Neural cell (in vitro differentiated cells): ENCODE results near the gene ATP8B2. TPM values are rescaled to one million over a fixed set of nuclear protein-coding genes. Genes with fewer than 3 reads are reported as not detected.
"Not testable (repeated sequence)": the region's sequence is repeated elsewhere in the genome, so short reads cannot be mapped to it uniquely, and the experiment has no call there.

Experiments
- H2AFZ ChIP-seq: fragments of 200-600, 300-800 bp; sonication (generic), shearing (Covaris generic); 2 replicates; pipeline ENCODE4 v1.6.0; 2014; ENCODE audit warnings: low read depth, mild to moderate bottlenecking, antibody characterized with exemption, low read length, moderate library complexity
- H3F3A ChIP-seq: fragments of 200-600 bp; shearing (Covaris generic); 2 replicates; pipeline ENCODE4 v1.6.1; 2016; ENCODE audit warnings: mild to moderate bottlenecking, moderate library complexity, mixed read lengths, antibody characterized with exemption, low read length; ENCODE audit not compliant: insufficient read depth, poor library complexity, severe bottlenecking
- H3K27ac ChIP-seq: fragments of 200-600, 300-800 bp; sonication (generic), shearing (Covaris generic); 2 replicates; pipeline ENCODE4 v1.5.1; 2014; ENCODE audit warnings: mild to moderate bottlenecking, low read length, moderate library complexity
- H3K27me3 ChIP-seq: fragments of 300-800, 200-600 bp; sonication (generic), shearing (Covaris generic); 2 replicates; pipeline ENCODE4 v1.6.0; 2014; ENCODE audit warnings: mild to moderate bottlenecking, low read depth, low read length, moderate library complexity; ENCODE audit not compliant: insufficient read depth
- H3K36me3 ChIP-seq: fragments of 300-800, 200-600 bp; sonication (generic), shearing (Covaris generic); 2 replicates; pipeline ENCODE4 v1.5.1; 2014; ENCODE audit warnings: mild to moderate bottlenecking, antibody characterized with exemption, low read length, moderate library complexity; ENCODE audit not compliant: insufficient read depth
- H3K4me2 ChIP-seq: fragments of 300-800, 200-600 bp; sonication (generic), shearing (Covaris generic); 2 replicates; pipeline ENCODE4 v1.6.0; 2014; ENCODE audit warnings: mild to moderate bottlenecking, low read length
- H3K4me3 ChIP-seq: fragments of 300-800, 200-600 bp; sonication (generic), shearing (Covaris generic); 2 replicates; pipeline ENCODE4 v1.5.1; 2014; ENCODE audit warnings: mild to moderate bottlenecking, low read length, moderate library complexity
- H3K79me2 ChIP-seq: fragments of 200-600 bp; shearing (Covaris generic); replicated peaks from 2 replicates; pipeline ENCODE4 v1.6.0; 2014; ENCODE audit warnings: mild to moderate bottlenecking, low read length, moderate library complexity; ENCODE audit not compliant: insufficient read depth
- H3K9ac ChIP-seq: fragments of 300-800, 200-600 bp; sonication (generic), shearing (Covaris generic); 2 replicates; pipeline ENCODE4 v1.6.1; 2016; ENCODE audit warnings: mild to moderate bottlenecking, low read length, mixed read lengths
- H3K9me2 ChIP-seq: fragments of 200-600 bp; shearing (Covaris generic); 2 replicates; pipeline ENCODE4 v1.6.1; 2016; ENCODE audit warnings: mild to moderate bottlenecking, low read length, mixed read lengths; ENCODE audit not compliant: insufficient read depth
- H3K9me3 ChIP-seq: fragments of 200-600, 300-800 bp; sonication (generic), shearing (Covaris generic); 2 replicates; pipeline ENCODE4 v1.6.1; 2016; ENCODE audit warnings: mild to moderate bottlenecking, mixed run types, low read length, moderate library complexity, mixed read lengths
- H4K20me1 ChIP-seq: fragments of 200-600 bp; shearing (Covaris generic); 2 replicates; pipeline ENCODE4 v1.6.1; 2016; ENCODE audit warnings: mild to moderate bottlenecking, mixed run types; ENCODE audit not compliant: insufficient read depth
- EP300 ChIP-seq: fragments of 450-650 bp; conservative IDR thresholded peaks from 2 replicates; pipeline ENCODE4 v1.6.1; 2014; ENCODE audit warnings: antibody characterized with exemption, mild to moderate bottlenecking, moderate library complexity; ENCODE audit not compliant: poor library complexity, severe bottlenecking
- EZH2 ChIP-seq: fragments of 200-600, 300-800 bp; shearing (Covaris generic), sonication (generic); IDR thresholded peaks from 2 replicates; pipeline ENCODE4 v1.6.1; 2014; ENCODE audit warnings: antibody characterized with exemption, low read length, borderline replicate concordance, mild to moderate bottlenecking; ENCODE audit not compliant: insufficient read depth, poor library complexity, severe bottlenecking
- MXI1 ChIP-seq: fragments of 450-650 bp; conservative IDR thresholded peaks from 2 replicates; pipeline ENCODE4 v1.6.1; 2014; ENCODE audit warnings: antibody characterized with exemption, mild to moderate bottlenecking; ENCODE audit not compliant: poor library complexity, severe bottlenecking
- POLR2AphosphoS5 ChIP-seq: IDR thresholded peaks from 2 replicates; pipeline ENCODE4 v1.6.1; 2012
- RAD21 ChIP-seq: fragments of 450-650 bp; conservative IDR thresholded peaks from 2 replicates; pipeline ENCODE4 v1.6.1; 2014; ENCODE audit warnings: antibody characterized with exemption, mild to moderate bottlenecking, moderate library complexity
- SMC3 ChIP-seq: fragments of 450-650 bp; conservative IDR thresholded peaks from 2 replicates; pipeline ENCODE4 v1.6.1; 2014; ENCODE audit warnings: antibody characterized with exemption, mild to moderate bottlenecking, moderate library complexity; ENCODE audit not compliant: poor library complexity
- TAF1 ChIP-seq: IDR thresholded peaks from 2 replicates; pipeline ENCODE4 v1.6.1; 2012; ENCODE audit warnings: low read depth
- polyA plus RNA-seq: library from polyadenylated mRNA; depleted of rRNA; stranded (reverse); fragments of >200 nt; gene quantifications from 2 replicates; pipeline ENCODE4 v1.2.3, GENCODE V29; 2014
- TF ChIP-seq, protein P1 (sequence below): fragments of 450-650 bp; IDR thresholded peaks from 2 replicates; pipeline ENCODE4 v1.5.1; 2014; ENCODE audit warnings: antibody characterized with exemption, mild to moderate bottlenecking, moderate library complexity; ENCODE audit not compliant: poor library complexity, severe bottlenecking
- TF ChIP-seq, protein P2 (sequence below): IDR thresholded peaks from 2 replicates; pipeline ENCODE4 v1.6.1; 2012; ENCODE audit warnings: borderline replicate concordance

ATP8B2 gene
- polyA plus RNA-seq, 1 donor from 2014 or later: 71.3 TPM

DNA sequence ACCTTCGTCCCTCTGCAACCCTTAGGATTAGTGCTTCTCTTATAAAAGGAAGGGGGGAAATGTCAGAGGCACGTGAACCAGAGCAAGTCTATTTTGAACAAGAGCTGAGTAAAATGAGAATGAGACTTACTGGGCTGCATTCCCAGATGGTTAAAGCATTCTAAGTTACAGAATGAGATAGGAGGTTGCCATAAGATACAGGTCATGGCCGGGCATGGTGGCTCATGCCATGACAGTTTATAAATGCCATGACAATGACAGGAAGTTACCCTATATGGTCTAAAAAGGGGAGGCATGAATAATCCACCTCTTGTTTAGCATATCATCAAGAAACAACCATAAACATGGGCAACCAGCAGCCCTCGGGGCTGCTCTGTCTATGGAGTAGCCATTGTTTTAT is 6.9 kb upstream of the ATP8B2 start:
- no peak overlapping the region for H2AFZ ChIP-seq
- H3K27ac ChIP-seq: no peak overlapping the region
- H4K20me1 ChIP-seq: no peaks in the 10 kb centered on the region
- H3K4me2 ChIP-seq: no peak overlapping the region
- H3K9me3 ChIP-seq: no peaks in the 10 kb centered on the region
- H3K4me3 ChIP-seq: no peak overlapping the region
- TF ChIP-seq MXI1: no peak
- TF ChIP-seq EP300: no peak
- TF ChIP-seq EZH2: no peak
- no peak for TF ChIP-seq POLR2AphosphoS5
- no peak for TF ChIP-seq TAF1
- TF ChIP-seq SMC3: no peak
- TF ChIP-seq, protein P1, sequence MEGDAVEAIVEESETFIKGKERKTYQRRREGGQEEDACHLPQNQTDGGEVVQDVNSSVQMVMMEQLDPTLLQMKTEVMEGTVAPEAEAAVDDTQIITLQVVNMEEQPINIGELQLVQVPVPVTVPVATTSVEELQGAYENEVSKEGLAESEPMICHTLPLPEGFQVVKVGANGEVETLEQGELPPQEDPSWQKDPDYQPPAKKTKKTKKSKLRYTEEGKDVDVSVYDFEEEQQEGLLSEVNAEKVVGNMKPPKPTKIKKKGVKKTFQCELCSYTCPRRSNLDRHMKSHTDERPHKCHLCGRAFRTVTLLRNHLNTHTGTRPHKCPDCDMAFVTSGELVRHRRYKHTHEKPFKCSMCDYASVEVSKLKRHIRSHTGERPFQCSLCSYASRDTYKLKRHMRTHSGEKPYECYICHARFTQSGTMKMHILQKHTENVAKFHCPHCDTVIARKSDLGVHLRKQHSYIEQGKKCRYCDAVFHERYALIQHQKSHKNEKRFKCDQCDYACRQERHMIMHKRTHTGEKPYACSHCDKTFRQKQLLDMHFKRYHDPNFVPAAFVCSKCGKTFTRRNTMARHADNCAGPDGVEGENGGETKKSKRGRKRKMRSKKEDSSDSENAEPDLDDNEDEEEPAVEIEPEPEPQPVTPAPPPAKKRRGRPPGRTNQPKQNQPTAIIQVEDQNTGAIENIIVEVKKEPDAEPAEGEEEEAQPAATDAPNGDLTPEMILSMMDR: no peak
- TF ChIP-seq RAD21: no peak
- H3K36me3 ChIP-seq: no peaks in the 10 kb centered on the region
- no peaks in the 10 kb centered on the region for H3K79me2 ChIP-seq
- H3F3A ChIP-seq: no peaks in the 10 kb centered on the region
- H3K27me3 ChIP-seq: no peaks in the 10 kb centered on the region
- H3K9me2 ChIP-seq: no peaks in the 10 kb centered on the region
- no peak overlapping the region for H3K9ac ChIP-seq

DNA sequence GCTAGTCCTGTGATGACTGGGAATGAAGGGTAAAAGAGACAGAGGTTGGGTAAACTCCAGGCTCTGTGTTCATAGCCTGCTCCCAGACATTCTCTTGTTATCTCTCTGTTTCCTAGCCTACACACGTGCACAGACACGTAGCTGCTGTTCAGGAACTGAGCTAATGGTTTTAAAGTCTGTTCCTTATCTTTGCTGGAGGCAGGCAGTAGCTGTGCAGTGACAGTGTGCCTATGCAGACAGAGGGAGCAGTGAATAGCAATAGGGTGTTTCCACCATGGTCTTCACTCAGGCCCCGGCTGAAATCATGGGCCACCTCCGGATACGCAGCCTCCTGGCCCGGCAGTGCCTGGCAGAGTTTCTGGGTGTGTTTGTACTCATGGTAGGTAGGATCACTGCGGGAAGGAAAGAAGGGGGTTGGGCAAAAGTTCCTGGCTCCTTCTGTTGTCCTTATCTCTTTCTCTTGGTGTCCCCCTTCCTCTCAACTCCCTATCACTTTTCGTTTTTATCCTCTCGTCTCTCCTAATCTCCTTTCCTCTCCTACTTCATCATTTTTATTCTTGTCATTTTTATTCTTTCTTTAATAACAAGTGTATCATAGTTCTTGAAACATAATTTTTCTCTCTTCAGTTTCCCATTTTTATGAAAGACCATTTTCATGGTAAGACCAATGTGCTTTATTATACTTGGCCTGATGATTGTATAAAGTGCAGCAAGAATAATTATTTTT is 4.3 kb upstream of the ATP8B2 start, which contains the start of gene AQP10:
TSS of gene AQP10 (plus strand) at position 212 of the 727 bp plus-strand sequence. CDS start at position 275, 63 bp downstream.
- Histone ChIP-seq H3K4me2 (no peak within 1 kb of the TSS), H3K27ac (no peak within 1 kb of the TSS), H3K36me3 (no peaks in the 10 kb centered on the region), H3F3A (no peaks in the 10 kb centered on the region), H3K27me3 (no peaks in the 10 kb centered on the region), H3K79me2 (no peaks in the 10 kb centered on the region), H3K9ac (no peak within 1 kb of the TSS), H4K20me1 (no peaks in the 10 kb centered on the region), H2AFZ (no peak within 1 kb of the TSS), H3K9me3 (no peaks in the 10 kb centered on the region), H3K4me3 (no peak within 1 kb of the TSS), H3K9me2 (no peaks in the 10 kb centered on the region)
- TF ChIP-seq, protein P1: no peak
- TF ChIP-seq, protein P2, sequence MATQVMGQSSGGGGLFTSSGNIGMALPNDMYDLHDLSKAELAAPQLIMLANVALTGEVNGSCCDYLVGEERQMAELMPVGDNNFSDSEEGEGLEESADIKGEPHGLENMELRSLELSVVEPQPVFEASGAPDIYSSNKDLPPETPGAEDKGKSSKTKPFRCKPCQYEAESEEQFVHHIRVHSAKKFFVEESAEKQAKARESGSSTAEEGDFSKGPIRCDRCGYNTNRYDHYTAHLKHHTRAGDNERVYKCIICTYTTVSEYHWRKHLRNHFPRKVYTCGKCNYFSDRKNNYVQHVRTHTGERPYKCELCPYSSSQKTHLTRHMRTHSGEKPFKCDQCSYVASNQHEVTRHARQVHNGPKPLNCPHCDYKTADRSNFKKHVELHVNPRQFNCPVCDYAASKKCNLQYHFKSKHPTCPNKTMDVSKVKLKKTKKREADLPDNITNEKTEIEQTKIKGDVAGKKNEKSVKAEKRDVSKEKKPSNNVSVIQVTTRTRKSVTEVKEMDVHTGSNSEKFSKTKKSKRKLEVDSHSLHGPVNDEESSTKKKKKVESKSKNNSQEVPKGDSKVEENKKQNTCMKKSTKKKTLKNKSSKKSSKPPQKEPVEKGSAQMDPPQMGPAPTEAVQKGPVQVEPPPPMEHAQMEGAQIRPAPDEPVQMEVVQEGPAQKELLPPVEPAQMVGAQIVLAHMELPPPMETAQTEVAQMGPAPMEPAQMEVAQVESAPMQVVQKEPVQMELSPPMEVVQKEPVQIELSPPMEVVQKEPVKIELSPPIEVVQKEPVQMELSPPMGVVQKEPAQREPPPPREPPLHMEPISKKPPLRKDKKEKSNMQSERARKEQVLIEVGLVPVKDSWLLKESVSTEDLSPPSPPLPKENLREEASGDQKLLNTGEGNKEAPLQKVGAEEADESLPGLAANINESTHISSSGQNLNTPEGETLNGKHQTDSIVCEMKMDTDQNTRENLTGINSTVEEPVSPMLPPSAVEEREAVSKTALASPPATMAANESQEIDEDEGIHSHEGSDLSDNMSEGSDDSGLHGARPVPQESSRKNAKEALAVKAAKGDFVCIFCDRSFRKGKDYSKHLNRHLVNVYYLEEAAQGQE: no peak
- no peak for TF ChIP-seq SMC3
- TF ChIP-seq EZH2: no peak
- no peak for TF ChIP-seq TAF1
- TF ChIP-seq POLR2AphosphoS5: no peak
- TF ChIP-seq RAD21: no peak
- no peak for TF ChIP-seq MXI1
- TF ChIP-seq EP300: no peak

DNA sequence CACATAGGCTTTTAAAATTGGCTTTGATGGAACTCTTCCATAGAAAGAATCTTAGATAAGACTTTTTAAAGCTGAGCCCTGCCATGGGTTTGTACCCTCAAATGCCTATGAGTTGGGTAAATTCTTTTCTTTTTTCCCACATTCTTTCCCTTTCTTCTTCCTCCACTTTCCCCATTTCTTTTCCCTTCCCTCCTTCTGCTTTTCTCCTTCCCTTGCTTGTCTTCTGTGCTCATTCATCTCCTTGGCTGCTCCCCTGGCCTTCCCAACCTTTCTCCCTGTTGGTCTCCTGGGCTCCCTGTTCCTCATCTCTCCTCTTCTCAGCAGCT is 3.8 kb upstream of the ATP8B2 start:
- H3K27me3 ChIP-seq, H3K27ac ChIP-seq, H3K9me2 ChIP-seq, H3K4me2 ChIP-seq, H4K20me1 ChIP-seq, H3K9me3 ChIP-seq, H3K4me3 ChIP-seq, H2AFZ ChIP-seq, H3K9ac ChIP-seq, H3K36me3 ChIP-seq, H3F3A ChIP-seq, H3K79me2 ChIP-seq: not testable (repeated sequence)
